Measurements from ENCODE around the gene RASSF7.

The RASSF7 gene

GRCh38 chr11:538431-539051 is 22.2 kb upstream of the RASSF7 start:
- Mint-ChIP-seq H3K27me3 (no peaks in the 10 kb centered on the region), H3K27ac (no peak overlapping the region), H3K4me3 (no peak overlapping the region), H3K4me1 (ENCODE audit: low read depth) (peaks cover 11% of the 10 kb centered on the region), H3K36me3 (ENCODE audit: low read depth) (no peaks in the 10 kb centered on the region), H3K9me3 (no peaks in the 10 kb centered on the region)

GRCh38 chr11:539971-540481 is 20.7 kb upstream of the RASSF7 start:
- peaks cover 11% of the 10 kb centered on the region for H3K4me1 Mint-ChIP-seq (ENCODE audit: low read depth)
- no peak overlapping the region for H3K4me3 Mint-ChIP-seq
- no peaks in the 10 kb centered on the region for H3K9me3 Mint-ChIP-seq
- no peak overlapping the region for H3K27ac Mint-ChIP-seq
- H3K36me3 Mint-ChIP-seq (ENCODE audit: low read depth), result no peaks in the 10 kb centered on the region
- H3K27me3 Mint-ChIP-seq, result no peaks in the 10 kb centered on the region

- H3K9me3 Mint-ChIP-seq, result no peaks in the 10 kb centered on the region
- H3K27me3 Mint-ChIP-seq, result no peaks in the 10 kb centered on the region
- H3K36me3 Mint-ChIP-seq (ENCODE audit: low read depth), result no peaks in the 10 kb centered on the region
- H3K4me1 Mint-ChIP-seq (ENCODE audit: low read depth), result peaks cover 11% of the 10 kb centered on the region
- no peak overlapping the region for H3K4me3 Mint-ChIP-seq
- H3K27ac Mint-ChIP-seq, result no peak overlapping the region
Measured at GRCh38 chr11:540583-541432, 20.0 kb upstream of the RASSF7 start.

- Mint-ChIP-seq H3K4me1 (ENCODE audit: low read depth) (peaks cover 7% of the 10 kb centered on the region), H3K27me3 (no peaks in the 10 kb centered on the region), H3K27ac (no peak overlapping the region), H3K4me3 (no peak overlapping the region), H3K9me3 (no peaks in the 10 kb centered on the region), H3K36me3 (ENCODE audit: low read depth) (no peaks in the 10 kb centered on the region)
Measured at GRCh38 chr11:541433-541885, 19.3 kb upstream of the RASSF7 start.

GRCh38 chr11:544817-545166 is 16.0 kb upstream of the RASSF7 start:
- H3K4me3 Mint-ChIP-seq, result no peak overlapping the region
- no peaks in the 10 kb centered on the region for H3K27me3 Mint-ChIP-seq
- no peaks in the 10 kb centered on the region for H3K4me1 Mint-ChIP-seq (ENCODE audit: low read depth)
- H3K36me3 Mint-ChIP-seq (ENCODE audit: low read depth), result no peaks in the 10 kb centered on the region
- no peaks in the 10 kb centered on the region for H3K9me3 Mint-ChIP-seq
- H3K27ac Mint-ChIP-seq, result no peak overlapping the region

- Mint-ChIP-seq H3K4me3 (no peak overlapping the region), H3K36me3 (ENCODE audit: low read depth) (no peaks in the 10 kb centered on the region), H3K4me1 (ENCODE audit: low read depth) (no peaks in the 10 kb centered on the region), H3K27ac (no peak overlapping the region), H3K9me3 (no peaks in the 10 kb centered on the region), H3K27me3 (no peaks in the 10 kb centered on the region)
Measured at GRCh38 chr11:545171-545570, 15.6 kb upstream of the RASSF7 start.

- H3K27me3 Mint-ChIP-seq, result no peaks in the 10 kb centered on the region
- no peaks in the 10 kb centered on the region for H3K36me3 Mint-ChIP-seq (ENCODE audit: low read depth)
- H3K4me3 Mint-ChIP-seq, result no peak overlapping the region
- no peaks in the 10 kb centered on the region for H3K4me1 Mint-ChIP-seq (ENCODE audit: low read depth)
- H3K27ac Mint-ChIP-seq, result no peak overlapping the region
- no peaks in the 10 kb centered on the region for H3K9me3 Mint-ChIP-seq
Measured at GRCh38 chr11:548700-549603, 11.8 kb upstream of the RASSF7 start.

- Mint-ChIP-seq H3K27ac (no peak overlapping the region), H3K4me3 (no peak overlapping the region), H3K27me3 (no peaks in the 10 kb centered on the region)
Measured at GRCh38 chr11:550021-550745, 10.6 kb upstream of the RASSF7 start.

GRCh38 chr11:550746-551085 is 10.1 kb upstream of the RASSF7 start:
- Mint-ChIP-seq H3K9me3 (no peaks in the 10 kb centered on the region), H3K4me1 (ENCODE audit: low read depth) (no peaks in the 10 kb centered on the region), H3K36me3 (ENCODE audit: low read depth) (no peaks in the 10 kb centered on the region), H3K27ac (no peak overlapping the region), H3K27me3 (no peaks in the 10 kb centered on the region), H3K4me3 (no peak overlapping the region)

More at GRCh38 chr11:550021-550745, 10.6 kb upstream of the RASSF7 start:
- Mint-ChIP-seq H3K9me3 (no peaks in the 10 kb centered on the region), H3K36me3 (ENCODE audit: low read depth) (no peaks in the 10 kb centered on the region), H3K4me1 (ENCODE audit: low read depth) (no peaks in the 10 kb centered on the region)

GRCh38 chr11:551131-551530 is 9.6 kb upstream of the RASSF7 start:
- H3K9me3 Mint-ChIP-seq, result no peaks in the 10 kb centered on the region
- no peaks in the 10 kb centered on the region for H3K4me1 Mint-ChIP-seq (ENCODE audit: low read depth)
- no peak overlapping the region for H3K27ac Mint-ChIP-seq
- no peak overlapping the region for H3K4me3 Mint-ChIP-seq
- H3K27me3 Mint-ChIP-seq, result no peaks in the 10 kb centered on the region
- no peaks in the 10 kb centered on the region for H3K36me3 Mint-ChIP-seq (ENCODE audit: low read depth)

GRCh38 chr11:551596-551995 is 9.2 kb upstream of the RASSF7 start:
- peaks cover 3% of the 10 kb centered on the region for H3K4me1 Mint-ChIP-seq (ENCODE audit: low read depth)
- no peak overlapping the region for H3K27ac Mint-ChIP-seq
- H3K36me3 Mint-ChIP-seq (ENCODE audit: low read depth), result no peaks in the 10 kb centered on the region
- H3K9me3 Mint-ChIP-seq, result no peaks in the 10 kb centered on the region
- H3K27me3 Mint-ChIP-seq, result peaks cover 3% of the 10 kb centered on the region
- H3K4me3 Mint-ChIP-seq, result no peak overlapping the region

- peaks cover 3% of the 10 kb centered on the region for H3K4me1 Mint-ChIP-seq (ENCODE audit: low read depth)
- H3K27me3 Mint-ChIP-seq, result peaks cover 6% of the 10 kb centered on the region
- H3K4me3 Mint-ChIP-seq, result no peak overlapping the region
Measured at GRCh38 chr11:553083-553987, 7.4 kb upstream of the RASSF7 start.

GRCh38 chr11:553988-554340 is 6.8 kb upstream of the RASSF7 start:
- H3K27me3 Mint-ChIP-seq, result peaks cover 6% of the 10 kb centered on the region
- H3K36me3 Mint-ChIP-seq (ENCODE audit: low read depth), result no peaks in the 10 kb centered on the region
- no peaks in the 10 kb centered on the region for H3K9me3 Mint-ChIP-seq
- H3K27ac Mint-ChIP-seq, result no peak overlapping the region
- peaks cover 3% of the 10 kb centered on the region for H3K4me1 Mint-ChIP-seq (ENCODE audit: low read depth)
- no peak overlapping the region for H3K4me3 Mint-ChIP-seq

More at GRCh38 chr11:553083-553987, 7.4 kb upstream of the RASSF7 start:
- H3K27ac Mint-ChIP-seq, result no peak overlapping the region
- no peaks in the 10 kb centered on the region for H3K36me3 Mint-ChIP-seq (ENCODE audit: low read depth)
- no peaks in the 10 kb centered on the region for H3K9me3 Mint-ChIP-seq

All from stimulated activated naive CD8-positive, alpha-beta T cell treated with anti-CD3 and anti-CD28 coated beads, Interleukin-15, Interleukin-2, amounts not matched to agents 100 ng/mL and 50 ng/mL, for 24 hours (primary cell).